ENCODE results near the gene BCAS3.
"Not testable (repeated sequence)": the region's sequence is repeated elsewhere in the genome, so short reads cannot be mapped to it uniquely, and the experiment has no call there.

BCAS3 gene

DNA sequence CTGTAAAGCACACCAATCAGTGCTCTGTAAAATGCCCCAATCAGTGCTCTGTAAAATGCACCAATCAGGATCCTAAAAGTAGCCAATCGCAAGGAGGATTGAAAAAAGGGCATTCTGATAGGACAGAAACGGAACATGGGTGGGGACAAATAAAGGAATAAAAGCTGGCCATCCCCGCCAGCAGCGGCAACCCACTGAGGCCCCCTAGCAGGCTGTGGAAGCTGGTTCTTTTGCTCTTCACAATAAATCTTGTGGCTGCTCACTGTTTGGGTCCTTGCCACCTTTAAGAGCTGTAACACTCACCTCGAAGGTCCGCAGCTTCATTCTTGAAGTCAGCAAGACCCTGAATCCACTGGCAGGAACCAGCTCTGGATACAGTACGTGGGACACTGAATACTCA lies 559.6 kb downstream of the BCAS3 start:
- TF ChIP-seq, protein P1, sequence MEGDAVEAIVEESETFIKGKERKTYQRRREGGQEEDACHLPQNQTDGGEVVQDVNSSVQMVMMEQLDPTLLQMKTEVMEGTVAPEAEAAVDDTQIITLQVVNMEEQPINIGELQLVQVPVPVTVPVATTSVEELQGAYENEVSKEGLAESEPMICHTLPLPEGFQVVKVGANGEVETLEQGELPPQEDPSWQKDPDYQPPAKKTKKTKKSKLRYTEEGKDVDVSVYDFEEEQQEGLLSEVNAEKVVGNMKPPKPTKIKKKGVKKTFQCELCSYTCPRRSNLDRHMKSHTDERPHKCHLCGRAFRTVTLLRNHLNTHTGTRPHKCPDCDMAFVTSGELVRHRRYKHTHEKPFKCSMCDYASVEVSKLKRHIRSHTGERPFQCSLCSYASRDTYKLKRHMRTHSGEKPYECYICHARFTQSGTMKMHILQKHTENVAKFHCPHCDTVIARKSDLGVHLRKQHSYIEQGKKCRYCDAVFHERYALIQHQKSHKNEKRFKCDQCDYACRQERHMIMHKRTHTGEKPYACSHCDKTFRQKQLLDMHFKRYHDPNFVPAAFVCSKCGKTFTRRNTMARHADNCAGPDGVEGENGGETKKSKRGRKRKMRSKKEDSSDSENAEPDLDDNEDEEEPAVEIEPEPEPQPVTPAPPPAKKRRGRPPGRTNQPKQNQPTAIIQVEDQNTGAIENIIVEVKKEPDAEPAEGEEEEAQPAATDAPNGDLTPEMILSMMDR (IDR thresholded peaks at IDR 0.05; ENCODE audit: low read length, missing control alignments) = no peak
- DNase-seq (ENCODE audit: low read depth) = no peak

DNA sequence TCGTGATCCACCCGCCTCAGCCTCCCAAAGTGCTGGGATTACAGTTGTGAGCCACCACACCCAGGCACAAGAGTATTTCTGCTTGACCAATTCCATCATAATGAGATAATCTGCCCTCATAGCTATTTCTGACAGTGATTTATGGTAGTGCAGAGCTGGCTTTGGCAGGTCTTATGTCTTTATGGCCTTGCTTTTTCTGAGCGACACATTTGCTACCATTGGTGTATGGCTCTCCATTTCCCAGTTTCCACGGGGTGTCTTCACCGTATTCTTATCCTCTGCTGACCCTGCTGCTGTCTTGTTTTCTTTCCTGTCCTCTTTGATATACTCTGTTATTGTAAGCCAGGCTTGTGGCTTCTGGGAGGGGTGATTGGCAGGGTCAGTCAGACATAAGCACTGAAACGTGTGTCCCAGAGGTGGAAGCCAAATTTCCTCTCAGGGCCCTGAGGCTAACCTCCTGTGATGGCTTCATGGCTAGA lies 560.8 kb downstream of the BCAS3 start:
- no peak for DNase-seq (ENCODE audit: low read depth)
- TF ChIP-seq, protein P1 (IDR thresholded peaks at IDR 0.05; ENCODE audit: low read length, missing control alignments) = no peak
- H3K4me3 ChIP-seq (replicated peaks; ENCODE audit: low read depth, low read length) = no peak overlapping the region

More for the DNA sequence above, 559.6 kb downstream of the BCAS3 start:
- no peak overlapping the region for H3K4me3 ChIP-seq (replicated peaks; ENCODE audit: low read depth, low read length)

DNA sequence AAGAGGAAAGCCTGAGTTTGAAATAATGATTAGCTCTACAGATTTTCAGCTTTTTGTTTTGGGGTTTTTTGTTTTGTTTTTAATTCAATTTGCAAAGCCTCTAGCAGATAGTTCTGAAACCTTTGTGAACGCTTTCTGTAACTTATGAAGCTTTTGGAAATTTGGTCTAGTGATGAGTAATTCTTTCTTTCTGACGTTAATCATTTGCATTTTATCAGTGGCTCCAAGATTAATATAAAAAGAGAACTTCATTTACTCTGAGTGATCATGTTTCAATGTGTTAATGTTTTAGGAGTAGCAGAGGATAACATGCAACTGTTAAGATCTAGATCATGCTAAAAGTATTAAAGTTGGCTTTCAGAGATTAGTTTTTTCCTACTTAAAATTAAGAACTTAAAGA lies 561.7 kb downstream of the BCAS3 start:
- no peak for DNase-seq (ENCODE audit: low read depth)
- no peak overlapping the region for H3K4me3 ChIP-seq (replicated peaks; ENCODE audit: low read depth, low read length)
- TF ChIP-seq, protein P1 (IDR thresholded peaks at IDR 0.05; ENCODE audit: low read length, missing control alignments) = no peak

DNA sequence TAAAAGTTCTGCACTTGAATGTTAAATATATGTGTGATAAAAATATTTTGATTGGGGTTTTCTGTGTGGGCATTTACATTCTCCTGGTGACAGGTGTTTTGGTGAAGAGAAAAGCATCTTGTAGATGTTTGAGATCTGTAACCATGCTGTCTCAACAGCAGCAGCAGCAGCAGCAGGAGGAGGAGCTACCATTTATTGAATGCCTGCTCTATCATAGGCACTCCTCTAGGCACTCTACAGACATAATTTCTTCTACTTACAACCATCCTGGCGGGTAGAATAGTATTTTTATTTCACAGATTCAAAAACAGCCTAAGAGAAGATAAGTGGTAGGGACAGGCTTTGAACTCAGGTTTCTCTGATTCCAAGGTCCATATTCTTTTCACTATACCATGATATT lies 562.3 kb downstream of the BCAS3 start:
- DNase-seq (ENCODE audit: low read depth) = no peak
- TF ChIP-seq, protein P1 (IDR thresholded peaks at IDR 0.05; ENCODE audit: low read length, missing control alignments) = no peak
- H3K4me3 ChIP-seq (replicated peaks; ENCODE audit: low read depth, low read length) = no peak overlapping the region

DNA sequence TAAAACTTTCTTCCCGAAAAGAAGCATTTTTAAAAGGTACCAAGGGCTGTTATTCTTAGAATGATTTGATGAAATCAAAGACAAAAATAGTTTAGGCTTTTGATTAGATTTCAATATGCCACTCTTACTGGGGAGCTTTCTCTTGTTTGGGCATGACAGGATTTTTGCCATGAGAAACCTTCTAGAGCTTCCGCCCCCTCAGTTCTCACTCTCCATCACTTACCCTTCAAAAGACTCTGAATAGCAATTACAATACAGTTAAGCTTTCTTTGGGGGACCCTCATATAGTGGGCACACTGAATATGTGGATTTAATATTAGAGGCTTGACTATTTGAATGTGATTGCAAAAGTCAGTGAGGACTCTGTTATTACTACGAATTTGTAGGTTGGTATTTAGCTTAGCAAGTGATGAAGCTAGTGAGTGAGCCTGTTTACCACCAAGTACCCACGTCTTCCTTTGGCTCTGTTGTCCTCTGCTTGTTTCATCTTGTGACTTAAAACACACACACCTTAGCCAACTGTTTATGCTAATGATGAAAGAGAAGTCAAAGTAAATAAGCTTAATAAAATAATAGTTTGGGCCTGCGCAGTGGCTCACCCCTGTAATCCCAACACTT lies 563.3 kb downstream of the BCAS3 start:
- TF ChIP-seq, protein P1 (IDR thresholded peaks at IDR 0.05; ENCODE audit: low read length, missing control alignments) = no peak
- DNase-seq (ENCODE audit: low read depth) = no peak
- no peak overlapping the region for H3K4me3 ChIP-seq (replicated peaks; ENCODE audit: low read depth, low read length)

DNA sequence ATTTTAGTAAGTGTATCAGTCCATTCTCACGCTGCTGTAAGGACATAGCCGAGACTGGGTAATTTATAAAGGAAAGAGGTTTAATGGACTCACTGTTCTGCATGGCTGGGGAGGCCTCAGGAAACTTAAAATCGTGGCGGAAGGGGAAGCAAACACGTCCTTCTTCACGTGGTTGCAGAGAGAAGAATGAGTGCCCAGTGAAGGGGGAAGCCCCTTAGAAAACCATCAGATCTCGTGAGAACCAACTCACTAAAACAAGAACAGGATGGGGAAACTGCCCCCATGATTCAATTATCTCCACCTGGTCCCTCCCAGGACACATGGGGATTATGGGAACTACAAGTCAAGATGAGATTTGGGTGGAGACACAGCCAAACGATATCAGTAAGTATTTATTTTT lies 567.3 kb downstream of the BCAS3 start:
- not testable (repeated sequence) for DNase-seq (ENCODE audit: low read depth); H3K4me3 ChIP-seq (replicated peaks; ENCODE audit: low read depth, low read length)

DNA sequence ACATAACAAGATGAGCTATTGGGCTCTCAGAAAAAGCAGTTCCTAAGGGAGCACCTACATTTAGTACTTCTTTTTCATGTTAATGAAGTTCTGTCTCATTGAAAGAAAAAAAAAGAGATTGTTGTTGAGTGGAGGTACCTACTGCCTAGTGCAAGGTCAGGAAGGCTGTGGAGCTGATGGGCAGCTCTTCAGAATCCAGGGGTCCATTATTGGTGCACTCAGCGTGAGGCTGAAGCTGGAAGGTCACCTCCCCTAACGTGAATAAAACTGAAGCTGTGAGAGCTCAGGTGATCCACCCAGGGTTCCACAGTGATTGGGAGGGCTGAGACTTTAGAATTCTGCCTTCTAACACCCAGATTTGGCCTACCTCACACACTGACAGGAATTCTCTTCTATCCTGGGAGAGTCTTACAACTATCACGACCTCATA lies 568.1 kb downstream of the BCAS3 start:
- no peak overlapping the region for H3K4me3 ChIP-seq (replicated peaks; ENCODE audit: low read depth, low read length)
- TF ChIP-seq, protein P1 (IDR thresholded peaks at IDR 0.05; ENCODE audit: low read length, missing control alignments) = no peak
- no peak for DNase-seq (ENCODE audit: low read depth)
